Neural cell (in vitro differentiated cells): Measurements from ENCODE around the gene ZNF483.

Source experiments
- EP300 ChIP-seq: fragments of 450-650 bp; conservative IDR thresholded peaks from 2 replicates; pipeline ENCODE4 v1.6.1; 2014; ENCODE audit warnings: antibody characterized with exemption, mild to moderate bottlenecking, moderate library complexity; ENCODE audit not compliant: poor library complexity, severe bottlenecking
- EZH2 ChIP-seq: fragments of 200-600, 300-800 bp; shearing (Covaris generic), sonication (generic); IDR thresholded peaks from 2 replicates; pipeline ENCODE4 v1.6.1; 2014; ENCODE audit warnings: antibody characterized with exemption, low read length, borderline replicate concordance, mild to moderate bottlenecking; ENCODE audit not compliant: insufficient read depth, poor library complexity, severe bottlenecking
- MXI1 ChIP-seq: fragments of 450-650 bp; conservative IDR thresholded peaks from 2 replicates; pipeline ENCODE4 v1.6.1; 2014; ENCODE audit warnings: antibody characterized with exemption, mild to moderate bottlenecking; ENCODE audit not compliant: poor library complexity, severe bottlenecking
- POLR2AphosphoS5 ChIP-seq: IDR thresholded peaks from 2 replicates; pipeline ENCODE4 v1.6.1; 2012
- RAD21 ChIP-seq: fragments of 450-650 bp; conservative IDR thresholded peaks from 2 replicates; pipeline ENCODE4 v1.6.1; 2014; ENCODE audit warnings: antibody characterized with exemption, mild to moderate bottlenecking, moderate library complexity
- REST ChIP-seq: IDR thresholded peaks from 2 replicates; pipeline ENCODE4 v1.6.1; 2012; ENCODE audit warnings: borderline replicate concordance
- SMC3 ChIP-seq: fragments of 450-650 bp; conservative IDR thresholded peaks from 2 replicates; pipeline ENCODE4 v1.6.1; 2014; ENCODE audit warnings: antibody characterized with exemption, mild to moderate bottlenecking, moderate library complexity; ENCODE audit not compliant: poor library complexity
- TAF1 ChIP-seq: IDR thresholded peaks from 2 replicates; pipeline ENCODE4 v1.6.1; 2012; ENCODE audit warnings: low read depth
- TF ChIP-seq, protein P1 (sequence below): fragments of 450-650 bp; IDR thresholded peaks from 2 replicates; pipeline ENCODE4 v1.5.1; 2014; ENCODE audit warnings: antibody characterized with exemption, mild to moderate bottlenecking, moderate library complexity; ENCODE audit not compliant: poor library complexity, severe bottlenecking

- TF ChIP-seq SMC3 (no peak), EZH2 (no peak), TAF1 (no peak), EP300 (no peak), RAD21 (no peak), REST (no peak), MXI1 (no peak), POLR2AphosphoS5 (no peak)
- TF ChIP-seq, protein P1, sequence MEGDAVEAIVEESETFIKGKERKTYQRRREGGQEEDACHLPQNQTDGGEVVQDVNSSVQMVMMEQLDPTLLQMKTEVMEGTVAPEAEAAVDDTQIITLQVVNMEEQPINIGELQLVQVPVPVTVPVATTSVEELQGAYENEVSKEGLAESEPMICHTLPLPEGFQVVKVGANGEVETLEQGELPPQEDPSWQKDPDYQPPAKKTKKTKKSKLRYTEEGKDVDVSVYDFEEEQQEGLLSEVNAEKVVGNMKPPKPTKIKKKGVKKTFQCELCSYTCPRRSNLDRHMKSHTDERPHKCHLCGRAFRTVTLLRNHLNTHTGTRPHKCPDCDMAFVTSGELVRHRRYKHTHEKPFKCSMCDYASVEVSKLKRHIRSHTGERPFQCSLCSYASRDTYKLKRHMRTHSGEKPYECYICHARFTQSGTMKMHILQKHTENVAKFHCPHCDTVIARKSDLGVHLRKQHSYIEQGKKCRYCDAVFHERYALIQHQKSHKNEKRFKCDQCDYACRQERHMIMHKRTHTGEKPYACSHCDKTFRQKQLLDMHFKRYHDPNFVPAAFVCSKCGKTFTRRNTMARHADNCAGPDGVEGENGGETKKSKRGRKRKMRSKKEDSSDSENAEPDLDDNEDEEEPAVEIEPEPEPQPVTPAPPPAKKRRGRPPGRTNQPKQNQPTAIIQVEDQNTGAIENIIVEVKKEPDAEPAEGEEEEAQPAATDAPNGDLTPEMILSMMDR, result no peak
Measured at GRCh38 chr9:111483439-111483857, 41.5 kb upstream of the ZNF483 start.
